Activated CD8-positive, alpha-beta memory T cell treated with anti-CD3 and anti-CD28 coated beads for 36 hours (primary cell): Measurements from ENCODE around the gene SLC25A6. TPM values are rescaled to one million over a fixed set of nuclear protein-coding genes. Genes with fewer than 3 reads are reported as not detected.
"Not testable (repeated sequence)": the region's sequence is repeated elsewhere in the genome, so short reads cannot be mapped to it uniquely, and the experiment has no call there.

Source experiments
- CTCF ChIA-PET: fragments of 350-600 bp; sonication (Branson Sonifier 250); formaldehyde crosslinking; loops from one replicate; lab custom pipeline; 2021; ENCODE audit warnings: antibody characterized with exemption; lab: Charles Lee
- POLR2A ChIA-PET: fragments of 350-600 bp; sonication (Branson Sonifier 250); formaldehyde crosslinking; loops from one replicate; lab custom pipeline; 2021; ENCODE audit warnings: antibody characterized with exemption; lab: Charles Lee
- total RNA-seq, 2 experiments: library from RNA; stranded (reverse); gene quantifications; one replicate each; pipeline ENCODE4 v1.2.3, GENCODE V29; 2021

Gene SLC25A6
- 100 to 1,000 TPM; 321 to 326 TPM for total RNA-seq

DNA sequence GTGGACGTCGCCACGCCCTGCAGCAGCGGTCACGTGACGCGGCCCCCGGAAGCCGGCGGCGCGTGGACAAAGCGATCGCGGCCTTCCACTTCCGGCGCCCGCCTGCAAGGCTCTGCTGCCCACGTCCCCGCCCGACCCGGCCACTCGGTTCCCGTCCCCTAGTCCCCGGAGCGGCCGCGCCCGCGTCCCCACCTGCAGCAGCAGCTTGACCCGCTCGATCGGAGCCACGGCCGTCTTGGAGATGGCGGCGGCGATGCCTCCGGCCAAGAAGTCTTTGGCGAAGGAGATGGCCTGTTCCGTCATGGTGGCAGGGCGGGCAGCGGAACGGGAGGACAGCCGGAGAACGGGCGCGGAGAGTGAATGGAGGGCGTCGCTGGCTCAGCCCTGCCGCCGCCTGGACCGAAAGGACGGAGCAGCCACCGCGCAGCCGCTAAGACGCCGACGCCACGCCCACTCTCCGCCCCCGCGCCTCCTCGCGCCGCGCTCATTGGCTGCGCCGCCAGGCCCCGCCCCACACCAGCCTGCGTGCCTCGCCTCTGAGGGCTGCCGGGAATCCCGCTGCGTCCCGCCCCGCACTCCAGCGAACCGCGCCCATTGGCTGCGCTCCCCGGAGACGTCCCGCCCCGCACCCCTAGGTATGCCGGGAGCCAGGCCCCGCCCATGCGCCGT, at the start of gene SLC25A6:
Gene SLC25A6 (minus strand): TSS at position 407 of the 669 bp plus-strand sequence. CDS start 104 bp downstream, at position 303.
- ChIA-PET CTCF (no interaction called here), POLR2A (no interaction called here)

DNA sequence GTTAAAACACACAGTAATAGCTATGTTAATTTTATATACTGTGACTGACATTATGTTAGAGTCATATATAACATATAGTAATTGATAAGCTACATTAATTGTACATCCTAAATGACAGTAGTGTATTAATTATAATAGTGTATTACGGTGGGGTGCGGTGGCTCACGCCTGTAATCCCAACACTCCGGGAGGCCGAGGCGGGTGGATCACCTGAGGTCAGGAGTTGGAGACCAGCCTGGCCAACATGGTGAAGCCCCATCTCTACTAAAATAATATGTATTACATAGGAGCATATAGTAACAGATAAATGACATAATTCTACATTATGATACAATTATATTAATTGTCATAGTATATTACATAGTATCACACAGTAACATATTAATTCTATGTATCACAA, 48.6 kb upstream of the SLC25A6 start:
- ChIA-PET CTCF (no interaction called here), POLR2A (no interaction called here)

DNA sequence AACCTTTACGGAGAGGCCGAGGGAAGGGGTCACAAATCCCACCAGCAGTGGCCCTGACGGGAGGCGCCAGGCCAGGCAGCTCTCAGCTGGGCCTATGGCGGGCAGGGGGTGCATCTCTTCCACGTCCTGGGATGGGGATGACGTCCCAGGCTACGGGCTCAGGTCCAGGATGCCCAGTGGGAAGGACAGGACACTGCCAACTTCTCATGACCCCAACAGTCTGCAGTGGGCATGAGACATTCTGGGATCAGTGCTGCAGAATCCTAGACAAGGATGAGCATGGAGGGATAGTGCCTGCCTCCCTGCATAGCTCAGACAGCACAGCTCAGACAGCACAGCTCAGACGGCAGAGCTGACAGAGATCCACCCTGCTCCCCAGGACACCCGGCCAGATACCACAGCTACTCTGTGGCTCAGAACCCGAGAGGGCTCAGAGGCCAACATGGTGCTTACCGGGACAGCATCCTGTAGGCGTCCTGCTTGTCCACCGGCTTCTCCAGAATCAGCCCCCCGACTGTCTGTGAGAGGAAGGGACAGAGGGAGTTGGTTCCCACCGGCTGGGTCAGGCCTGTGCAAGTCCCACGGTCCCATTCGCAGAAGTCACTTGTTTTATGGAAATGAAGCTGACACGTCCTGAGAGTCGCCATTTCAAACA, 43.5 kb upstream of the SLC25A6 start:
- ChIA-PET CTCF (no interaction called here), POLR2A (no interaction called here)

DNA sequence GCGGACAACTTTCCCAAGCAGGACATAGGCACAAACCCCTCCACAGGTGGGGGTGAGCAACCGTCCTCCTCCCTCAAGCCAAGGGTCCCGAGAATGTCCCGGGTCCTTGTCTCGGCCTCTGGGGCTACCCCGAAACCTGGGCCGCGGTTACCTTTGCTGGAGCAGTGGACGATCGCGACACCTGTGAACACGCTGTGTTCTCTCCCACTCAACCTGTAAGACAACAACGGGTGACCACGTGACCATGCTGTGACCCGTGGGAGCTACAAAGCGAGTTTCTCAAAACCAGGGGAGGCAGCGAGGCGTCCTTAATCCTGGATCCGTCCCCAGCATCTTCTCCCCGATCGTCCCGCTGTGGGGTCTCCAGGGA, 42.9 kb upstream of the SLC25A6 start:
- ChIA-PET POLR2A (no interaction called here), CTCF (no interaction called here)

DNA sequence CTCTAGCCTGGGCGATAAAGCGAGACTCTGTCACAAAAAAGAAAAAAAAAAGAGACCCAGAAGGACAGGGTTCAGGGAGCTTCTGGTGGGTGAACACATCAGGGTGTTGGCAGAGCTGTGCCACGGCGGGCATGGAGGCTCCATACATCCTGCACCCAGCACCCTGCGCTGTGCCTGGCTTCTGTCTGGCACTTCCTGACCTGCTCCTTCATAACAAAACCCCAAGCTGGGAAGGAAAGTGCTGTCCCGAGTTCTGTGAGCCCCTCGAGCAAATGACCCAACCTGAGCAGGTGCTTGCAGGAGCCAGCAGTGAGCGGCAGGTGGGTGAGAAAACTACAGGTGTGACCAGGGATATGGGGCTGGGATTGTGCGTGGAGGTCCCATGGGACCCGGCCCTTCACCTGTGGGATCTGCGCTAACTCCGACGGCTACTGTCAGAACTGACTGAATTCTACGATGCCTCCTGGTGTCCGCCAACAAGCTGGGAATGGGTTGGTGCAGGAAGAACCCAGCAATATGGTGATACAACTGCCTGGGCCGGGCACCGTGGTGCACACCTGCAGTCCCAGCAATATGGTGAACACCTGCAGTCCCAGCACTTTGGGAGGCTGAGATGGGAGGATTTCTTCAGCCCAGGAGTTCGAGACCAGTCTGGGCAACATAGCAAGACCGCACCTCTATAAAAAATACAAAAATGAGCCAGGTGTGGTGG, 41.9 kb upstream of the SLC25A6 start:
- CTCF ChIA-PET, result no interaction called here
- POLR2A ChIA-PET, result no interaction called here

DNA sequence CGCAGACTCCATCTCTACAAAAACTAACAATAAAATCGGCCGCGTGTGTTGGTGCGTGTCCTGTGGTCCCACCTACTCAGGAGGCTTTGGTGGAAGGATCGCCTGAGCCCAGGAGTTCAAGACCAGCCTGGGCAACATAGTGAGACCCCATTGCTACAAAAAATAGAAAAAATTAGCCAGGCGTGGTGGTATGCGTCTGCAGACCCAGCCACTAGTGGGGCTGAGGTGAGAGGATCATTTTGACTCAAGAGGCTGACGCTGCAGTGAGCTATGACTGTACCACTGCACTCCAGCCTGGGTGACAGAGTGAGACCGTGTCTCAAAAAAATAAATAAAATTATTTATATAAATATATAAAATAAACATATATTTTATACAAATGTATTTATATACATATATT, 38.5 kb upstream of the SLC25A6 start:
- CTCF ChIA-PET, result no interaction called here

DNA sequence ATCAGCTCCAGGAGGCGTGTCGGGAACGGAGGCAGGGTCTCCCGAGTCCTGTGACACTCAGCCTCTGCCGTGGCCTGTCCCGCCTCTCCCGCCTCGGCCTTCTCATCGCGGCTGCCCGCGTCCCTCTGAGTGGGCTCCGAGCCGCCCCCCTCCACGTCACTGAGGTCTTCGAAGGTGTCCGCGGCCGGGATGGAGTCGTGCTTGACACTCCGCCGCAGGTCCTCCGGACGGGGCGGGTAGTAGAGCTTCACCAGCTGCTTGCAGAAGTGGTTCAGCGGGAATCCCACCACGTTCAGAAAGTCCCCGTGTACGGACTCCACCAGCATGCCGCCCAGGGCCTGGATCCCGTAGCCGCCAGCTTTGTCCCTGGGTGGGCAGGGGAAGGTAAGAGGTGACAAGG, 35.8 kb upstream of the SLC25A6 start:
- POLR2A ChIA-PET, result no interaction called here
- CTCF ChIA-PET, result no interaction called here

More for the DNA sequence above, 38.5 kb upstream of the SLC25A6 start:
- POLR2A ChIA-PET, result no interaction called here

DNA sequence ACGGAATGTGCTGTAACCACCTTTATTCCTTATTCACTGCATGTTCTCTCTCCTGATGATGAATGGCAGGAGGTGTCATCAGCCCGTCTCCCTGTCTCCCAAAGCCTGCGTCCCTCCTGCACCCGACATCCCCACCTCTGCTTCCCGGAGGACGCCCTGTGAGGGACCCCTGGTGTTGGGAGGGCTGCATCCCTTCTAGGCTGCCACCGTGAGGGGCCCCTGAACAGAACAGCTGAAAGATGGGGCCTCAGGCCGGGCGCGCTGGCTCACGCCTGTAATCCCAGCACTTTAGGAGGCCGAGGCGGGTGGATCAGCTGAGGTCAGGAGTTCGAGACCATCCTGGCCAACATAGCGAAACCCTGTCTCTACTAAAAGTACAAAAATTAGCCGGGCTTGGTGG, 34.4 kb upstream of the SLC25A6 start:
- CTCF ChIA-PET, result not testable (repeated sequence)

DNA sequence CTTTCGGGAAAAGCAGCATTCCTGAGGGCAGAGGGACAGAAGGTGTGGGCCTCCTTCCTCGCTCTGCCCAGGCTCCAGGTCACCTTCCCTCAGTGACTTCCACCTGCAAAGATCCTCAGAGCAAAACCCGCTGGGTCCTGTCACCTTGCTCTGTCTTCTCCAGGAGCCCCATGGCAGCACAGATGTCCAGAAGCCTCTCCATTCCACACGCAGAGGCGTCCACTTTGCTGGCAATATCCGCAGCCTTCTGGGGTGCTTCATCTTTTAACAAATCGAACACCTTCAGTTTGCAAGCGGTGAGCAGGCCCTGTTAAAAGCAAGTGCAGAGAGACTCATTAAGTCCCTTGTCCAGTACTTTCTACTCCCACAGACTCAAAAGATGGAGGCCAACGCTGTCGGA, 33.5 kb upstream of the SLC25A6 start:
- POLR2A ChIA-PET, result no interaction called here

More for the DNA sequence above, 34.4 kb upstream of the SLC25A6 start:
- POLR2A ChIA-PET, result not testable (repeated sequence)

DNA sequence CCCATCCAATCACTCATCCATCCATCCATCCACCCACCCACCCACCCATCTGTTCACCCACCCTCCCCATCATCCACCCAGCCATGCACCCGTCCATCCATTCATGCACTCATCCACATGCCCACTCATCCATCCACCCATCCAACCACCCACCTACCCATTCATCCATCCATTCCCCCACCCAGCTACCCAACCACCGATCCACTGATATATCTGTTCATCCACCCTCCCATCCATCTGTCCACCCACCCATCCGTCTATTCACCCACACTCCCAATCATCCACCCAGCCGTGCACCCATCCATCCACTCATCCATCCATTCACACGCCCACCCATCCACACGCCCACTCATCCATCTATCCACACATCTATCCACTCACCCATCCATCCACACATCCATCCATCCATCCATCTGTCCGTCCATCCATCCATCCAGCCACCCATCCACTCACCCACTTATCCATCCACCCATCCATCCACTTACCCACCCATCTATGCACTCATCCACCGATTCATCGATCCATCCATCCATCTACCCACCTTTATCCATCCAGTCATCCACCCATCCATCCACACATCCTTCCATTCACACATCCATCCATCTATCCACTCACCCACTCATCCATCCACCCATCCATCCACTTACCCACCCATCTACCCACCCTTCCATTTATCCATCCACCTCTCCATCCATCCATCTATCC, 32.4 kb upstream of the SLC25A6 start:
- ChIA-PET CTCF (no interaction called here), POLR2A (no interaction called here)

More for the DNA sequence above, 33.5 kb upstream of the SLC25A6 start:
- CTCF ChIA-PET, result no interaction called here

DNA sequence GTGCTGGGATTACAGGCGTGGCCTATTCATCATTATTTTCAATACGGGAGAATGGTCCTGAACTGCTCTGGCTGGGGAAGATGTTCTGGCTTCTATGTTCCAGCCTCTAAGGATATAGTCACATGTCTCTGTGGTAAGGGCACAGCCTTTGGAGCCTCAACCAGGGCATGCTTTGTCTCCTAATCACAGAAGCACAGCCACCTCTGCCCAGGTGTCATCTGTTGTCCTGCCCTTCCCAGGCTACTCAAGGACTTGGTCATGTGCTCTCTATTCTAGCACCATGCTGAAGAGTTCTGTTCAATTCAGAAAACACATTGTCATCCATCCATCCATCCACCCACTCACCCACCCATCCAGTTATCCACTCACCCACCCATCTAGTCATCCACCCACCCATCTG, 31.3 kb upstream of the SLC25A6 start:
- ChIA-PET CTCF (no interaction called here), POLR2A (no interaction called here)

DNA sequence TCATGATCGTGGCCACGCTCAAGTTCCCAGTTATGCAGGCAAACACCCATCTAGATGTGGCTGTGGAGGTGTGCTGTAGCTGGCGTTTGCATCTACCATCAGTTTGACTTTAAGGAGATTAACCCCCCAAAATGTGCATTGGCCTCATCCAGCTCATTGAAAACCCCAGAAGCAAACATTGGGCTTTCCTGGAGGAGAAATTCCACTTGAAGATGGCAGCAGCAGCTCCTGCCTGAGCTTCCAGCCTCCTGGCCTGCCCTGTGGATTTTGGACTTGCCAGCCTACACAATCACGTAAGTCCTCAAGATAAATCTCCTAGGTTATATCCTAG, 30.2 kb upstream of the SLC25A6 start:
- ChIA-PET CTCF (no interaction called here), POLR2A (no interaction called here)

DNA sequence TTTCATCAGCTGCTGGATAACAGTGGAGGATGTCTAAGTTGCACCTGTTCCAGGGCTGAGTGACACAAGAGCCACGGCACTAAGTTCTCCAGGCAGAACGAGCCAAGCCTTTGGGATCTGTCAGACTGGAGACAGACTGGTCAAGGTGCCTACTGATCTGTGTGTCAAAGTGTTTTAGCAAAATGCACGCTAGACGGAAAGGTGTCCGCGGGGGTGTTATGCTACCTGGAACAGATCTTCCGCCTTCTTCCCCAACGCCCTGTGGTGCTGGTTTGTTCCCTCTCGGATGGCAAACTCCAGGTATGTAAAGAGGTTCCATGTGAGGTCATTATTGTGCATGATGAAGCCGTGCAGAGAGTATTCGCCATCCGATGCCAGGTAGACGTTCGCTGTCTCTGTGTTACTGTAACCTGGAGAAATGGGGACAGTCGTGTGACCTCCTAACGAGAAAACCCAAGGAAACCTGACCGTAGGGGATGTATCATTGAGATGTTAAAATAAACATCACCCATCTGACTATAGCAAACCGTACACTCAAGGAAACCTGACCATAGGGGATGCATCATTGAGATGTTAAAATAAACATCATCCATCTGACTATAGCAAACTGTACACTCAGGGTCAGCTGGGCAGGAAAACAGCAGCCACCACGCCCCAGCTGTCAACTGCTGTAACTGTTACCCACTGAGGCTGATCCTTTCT, 29.7 kb upstream of the SLC25A6 start:
- ChIA-PET POLR2A (no interaction called here), CTCF (no interaction called here)

DNA sequence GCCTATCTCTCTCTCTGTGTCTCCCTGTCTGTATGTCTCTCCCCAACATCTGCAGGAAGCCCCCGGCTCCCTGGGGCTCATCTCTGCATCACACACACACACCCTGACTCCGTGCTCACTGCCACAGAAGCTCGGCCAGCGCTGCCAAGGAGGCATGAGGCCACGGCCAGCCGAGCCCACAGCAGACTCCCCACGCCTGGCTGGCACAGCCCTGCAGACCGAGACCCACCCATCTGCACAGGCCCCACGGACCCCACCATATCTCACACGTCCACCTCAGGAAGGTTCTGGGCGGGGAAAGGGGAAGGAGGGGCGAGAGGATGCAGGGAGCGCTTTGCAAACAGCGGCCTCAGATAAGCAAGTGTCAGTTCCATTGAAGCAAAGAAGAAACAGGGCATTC, 28.5 kb upstream of the SLC25A6 start:
- CTCF ChIA-PET, result no interaction called here
- POLR2A ChIA-PET, result no interaction called here

DNA sequence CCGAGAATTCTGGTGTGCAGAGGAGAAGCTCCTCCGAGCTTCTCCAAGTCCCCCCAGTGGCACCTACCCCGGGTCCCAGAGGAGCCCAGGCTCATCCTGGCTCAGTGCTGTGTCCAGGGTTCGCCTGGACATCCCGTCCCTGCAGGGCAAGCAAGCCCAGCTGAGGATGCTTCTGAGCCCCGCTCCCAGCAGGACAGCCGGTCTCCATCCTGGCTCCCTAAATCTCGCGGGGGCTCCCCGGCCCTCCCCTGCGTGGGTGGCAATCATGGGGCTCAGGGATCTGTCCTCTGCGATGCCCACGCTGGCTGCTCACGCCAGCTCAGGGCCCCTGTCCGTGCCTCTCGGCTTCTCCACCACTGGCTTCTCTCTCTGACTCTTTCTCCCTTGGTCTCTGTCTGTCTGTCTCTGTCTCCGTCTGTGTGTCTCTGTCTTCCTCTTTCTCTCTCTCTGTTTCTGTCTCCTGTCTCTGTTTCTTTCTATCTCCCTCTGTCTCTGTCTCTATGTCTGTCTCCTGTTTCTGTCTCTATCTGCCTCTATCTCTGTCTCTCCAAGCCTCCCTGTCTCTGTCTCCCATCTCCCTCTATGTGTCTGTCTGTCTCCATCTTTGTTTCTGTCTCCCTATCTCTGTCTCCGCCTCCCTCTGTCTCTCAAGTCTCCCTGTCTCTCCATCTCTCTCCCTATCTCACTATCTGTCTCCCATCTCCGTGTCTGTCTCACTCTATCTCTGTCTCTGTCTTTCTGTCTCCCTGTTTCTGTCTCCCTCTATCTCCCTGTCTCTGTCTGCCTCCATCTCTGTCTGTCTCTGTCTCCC, 27.8 kb upstream of the SLC25A6 start:
- CTCF ChIA-PET, result no interaction called here
- POLR2A ChIA-PET, result no interaction called here

DNA sequence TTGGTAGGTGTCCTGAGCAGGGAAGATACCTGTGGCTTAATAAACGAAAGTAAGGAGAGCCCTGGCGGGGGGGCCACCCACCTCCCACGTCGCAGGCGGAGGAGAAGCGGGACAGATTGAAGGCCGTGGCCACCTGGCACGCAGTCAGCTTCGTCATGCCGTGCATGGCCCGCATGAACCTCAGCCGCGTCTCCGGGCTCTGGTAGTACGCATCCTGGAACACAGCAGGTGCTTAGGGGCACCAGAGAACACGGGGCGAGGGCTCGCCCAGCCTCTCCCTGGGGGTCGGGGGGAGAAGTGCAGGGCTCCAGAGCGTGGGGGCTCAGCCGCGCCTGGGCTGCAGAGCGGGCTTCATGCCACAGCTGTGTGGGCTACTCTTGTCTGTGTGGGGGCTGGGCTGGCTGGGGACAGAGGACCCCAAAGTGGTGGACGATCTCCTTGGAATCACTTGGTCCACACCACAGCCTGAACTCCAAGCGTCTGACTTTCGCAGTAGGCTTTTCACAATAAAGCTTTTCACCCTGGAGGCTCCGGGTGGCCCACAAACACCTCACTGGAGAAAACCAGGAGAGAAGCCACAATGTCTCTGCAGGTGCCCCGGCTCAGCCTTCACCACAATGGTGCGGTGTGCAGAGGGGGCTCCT, 27.1 kb upstream of the SLC25A6 start:
- POLR2A ChIA-PET, result no interaction called here
- CTCF ChIA-PET, result no interaction called here

DNA sequence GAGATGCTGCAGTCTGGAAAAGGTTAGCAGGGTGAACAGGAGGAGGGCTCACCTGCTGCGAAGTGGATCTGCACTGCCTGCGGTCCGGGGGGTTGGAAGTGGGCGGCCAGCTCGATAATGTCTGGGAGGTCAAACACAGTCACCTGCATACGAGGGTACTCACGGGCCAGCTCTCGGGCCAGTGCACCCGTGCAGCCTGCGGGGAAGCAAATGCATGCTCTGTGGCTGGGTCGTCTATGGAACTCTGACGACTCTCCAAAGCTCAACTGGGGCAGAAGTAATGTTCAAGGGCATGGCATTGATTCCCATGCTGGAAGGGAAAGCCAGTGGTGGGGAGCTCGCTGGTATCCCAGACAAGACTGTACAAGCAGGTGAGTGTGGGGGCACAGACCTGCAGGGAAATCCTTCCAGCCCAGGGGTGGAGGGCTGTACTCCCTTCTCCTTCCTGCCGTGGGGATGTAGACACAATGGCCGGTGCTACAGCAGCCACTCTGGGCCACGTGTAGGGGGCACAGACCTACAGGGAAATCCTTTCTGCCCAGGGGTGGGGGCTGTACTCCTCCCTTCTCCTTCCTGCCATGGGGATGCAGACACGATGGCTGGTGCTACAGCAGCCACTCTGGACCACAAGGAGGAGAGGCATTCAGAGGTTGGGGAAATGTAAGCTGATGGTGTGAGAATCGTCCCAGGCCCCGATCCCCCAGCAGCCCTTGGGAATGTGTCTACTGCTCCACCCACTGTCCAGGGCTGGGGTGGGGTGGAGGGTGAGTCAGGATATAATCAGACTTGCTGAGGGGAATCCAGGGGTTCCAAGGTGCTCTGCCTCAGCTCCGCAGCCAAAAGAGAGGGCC, 26.2 kb upstream of the SLC25A6 start:
- POLR2A ChIA-PET, result no interaction called here
- CTCF ChIA-PET, result no interaction called here
